Type B pancreatic cell (in vitro differentiated cells): ENCODE measurements around the gene CNN3. TPM values are rescaled to one million over a fixed set of nuclear protein-coding genes. Genes with fewer than 3 reads are reported as not detected.

Experiments used
- DNase-seq: peaks from one replicate; pipeline ENCODE4 v3.0.0; 2021; ENCODE audit warnings: mixed read lengths; ENCODE audit not compliant: unreplicated experiment; ENCODE audit errors: extremely low spot score
- H3K27ac Mint-ChIP-seq: 2 replicates; pipeline ENCODE4 v1.8.0; 2021; ENCODE audit warnings: mild to moderate bottlenecking, mixed read lengths
- H3K27me3 Mint-ChIP-seq: 2 replicates; pipeline ENCODE4 v1.8.0; 2021; ENCODE audit warnings: mixed read lengths
- H3K36me3 Mint-ChIP-seq: 2 replicates; pipeline ENCODE4 v1.8.0; 2021; ENCODE audit warnings: mixed read lengths
- H3K4me1 Mint-ChIP-seq: one replicate; pipeline ENCODE4 v1.8.0; 2021; ENCODE audit warnings: mixed read lengths; ENCODE audit not compliant: unreplicated experiment
- H3K4me3 Mint-ChIP-seq: 2 replicates; pipeline ENCODE4 v1.8.0; 2021; ENCODE audit warnings: mild to moderate bottlenecking, mixed read lengths
- H3K9me3 Mint-ChIP-seq: 2 replicates; pipeline ENCODE4 v1.8.0; 2021; ENCODE audit warnings: mixed read lengths
- CTCF ChIP-seq: fragments of 200-600 bp; sonication (generic); conservative IDR thresholded peaks from 2 replicates; pipeline ENCODE4 v1.5.0; 2021; ENCODE audit warnings: antibody characterized with exemption, mild to moderate bottlenecking
- total RNA-seq: library from RNA; stranded (reverse); gene quantifications from 2 replicates; pipeline ENCODE4 v1.2.1, GENCODE V29; 2021; ENCODE audit warnings: low replicate concordance

CNN3 gene
- total RNA-seq, 1 donor from 2014 or later: 258 TPM

GRCh38 chr1:94953746-94954145 is 26.8 kb upstream of the CNN3 start:
- Mint-ChIP-seq H3K36me3 (no peaks in the 10 kb centered on the region), H3K27me3 (no peaks in the 10 kb centered on the region), H3K27ac (peak overlapping the region; percentile 5), H3K9me3 (peaks cover 6% of the 10 kb centered on the region), H3K4me3 (no peak overlapping the region), H3K4me1 (peaks cover 63% of the 10 kb centered on the region)
- no peak for TF ChIP-seq CTCF
- no peak for DNase-seq

GRCh38 chr1:94953107-94953506 is 26.2 kb upstream of the CNN3 start:
- Mint-ChIP-seq H3K27me3 (no peaks in the 10 kb centered on the region), H3K36me3 (no peaks in the 10 kb centered on the region), H3K9me3 (peaks cover 6% of the 10 kb centered on the region), H3K4me1 (peaks cover 57% of the 10 kb centered on the region), H3K4me3 (no peak overlapping the region), H3K27ac (no peak overlapping the region)
- no peak for TF ChIP-seq CTCF
- DNase-seq: no peak

- no peak overlapping the region for H3K27ac Mint-ChIP-seq
- H3K27me3 Mint-ChIP-seq: no peaks in the 10 kb centered on the region
- H3K4me3 Mint-ChIP-seq: no peak overlapping the region
- H3K4me1 Mint-ChIP-seq: peaks cover 52% of the 10 kb centered on the region
- no peak for TF ChIP-seq CTCF
- no peaks in the 10 kb centered on the region for H3K36me3 Mint-ChIP-seq
- H3K9me3 Mint-ChIP-seq: peaks cover 6% of the 10 kb centered on the region
- DNase-seq: no peak
Measured at GRCh38 chr1:94952539-94952938, 25.6 kb upstream of the CNN3 start.

DNA sequence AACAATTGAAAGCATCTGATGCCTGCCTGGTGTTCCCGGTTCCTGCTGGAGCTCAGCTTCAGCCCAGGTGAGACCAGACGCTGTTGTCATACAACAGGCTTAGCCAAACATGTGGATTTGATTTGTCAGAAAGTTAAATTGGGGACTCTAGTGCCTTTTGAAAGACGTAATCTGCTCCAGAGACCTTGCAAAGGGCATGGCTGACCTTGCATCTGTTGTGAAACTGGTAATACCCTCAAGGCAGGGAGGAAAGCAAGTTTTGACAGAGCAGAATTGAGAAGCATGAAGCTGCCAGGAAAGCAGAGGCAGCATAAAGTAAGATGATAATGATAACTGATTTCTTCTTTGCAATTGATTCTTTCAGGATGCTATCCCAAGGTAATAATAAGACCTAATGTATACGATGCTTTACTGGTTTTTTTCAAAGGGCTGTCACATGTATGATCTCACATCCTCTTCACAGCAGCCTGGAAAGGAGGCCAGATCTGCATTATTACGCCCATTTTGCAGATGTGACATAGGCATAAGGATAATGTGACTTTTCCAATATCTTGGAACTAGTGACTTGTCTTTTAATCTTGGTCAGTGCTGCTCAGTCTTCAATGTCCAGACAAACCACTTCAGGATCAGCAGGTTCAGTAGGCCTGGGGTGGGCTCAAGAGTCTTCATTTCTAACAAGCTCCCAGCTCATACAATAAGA is 24.7 kb upstream of the CNN3 start:
- Mint-ChIP-seq H3K4me1 (peaks cover 60% of the 10 kb centered on the region), H3K9me3 (peaks cover 6% of the 10 kb centered on the region), H3K27ac (no peak overlapping the region), H3K36me3 (no peaks in the 10 kb centered on the region), H3K4me3 (no peak overlapping the region), H3K27me3 (no peaks in the 10 kb centered on the region)
- DNase-seq: no peak
- TF ChIP-seq CTCF: no peak

GRCh38 chr1:94951046-94951445 is 24.1 kb upstream of the CNN3 start:
- Mint-ChIP-seq H3K4me3 (no peak overlapping the region), H3K4me1 (peaks cover 60% of the 10 kb centered on the region), H3K9me3 (peaks cover 4% of the 10 kb centered on the region), H3K27ac (no peak overlapping the region), H3K36me3 (no peaks in the 10 kb centered on the region), H3K27me3 (no peaks in the 10 kb centered on the region)
- no peak for DNase-seq
- no peak for TF ChIP-seq CTCF
